Fibroblast of villous mesenchyme (primary cell): ENCODE data around the gene AQP9. TPM values are rescaled to one million over a fixed set of nuclear protein-coding genes. Genes with fewer than 3 reads are reported as not detected.
"Not testable (repeated sequence)": the region's sequence is repeated elsewhere in the genome, so short reads cannot be mapped to it uniquely, and the experiment has no call there.

Experiments used
- DNase-seq: peaks from one replicate; pipeline ENCODE4 v3.0.0-alpha.2; 2010; ENCODE audit warnings: low read depth
- H3K4me3 ChIP-seq: 2 replicates; pipeline ENCODE4 v1.5.1; 2011; ENCODE audit warnings: low read depth, mild to moderate bottlenecking, low read length
- CTCF ChIP-seq: IDR thresholded peaks from 2 replicates; pipeline ENCODE4 v1.5.1; 2012; ENCODE audit warnings: low read depth, mild to moderate bottlenecking, low read length; ENCODE audit not compliant: insufficient read depth
- total RNA-seq: library from RNA; depleted of rRNA; stranded (reverse); fragments of >200 nt; gene quantifications from 2 replicates; pipeline ENCODE4 v1.2.3, GENCODE V29; 2012

The AQP9 gene
- total RNA-seq, 1 donor, result not detected

GRCh38 chr15:58185439-58185838, 47.3 kb downstream of the AQP9 start:
- DNase-seq, result no peak

DNA sequence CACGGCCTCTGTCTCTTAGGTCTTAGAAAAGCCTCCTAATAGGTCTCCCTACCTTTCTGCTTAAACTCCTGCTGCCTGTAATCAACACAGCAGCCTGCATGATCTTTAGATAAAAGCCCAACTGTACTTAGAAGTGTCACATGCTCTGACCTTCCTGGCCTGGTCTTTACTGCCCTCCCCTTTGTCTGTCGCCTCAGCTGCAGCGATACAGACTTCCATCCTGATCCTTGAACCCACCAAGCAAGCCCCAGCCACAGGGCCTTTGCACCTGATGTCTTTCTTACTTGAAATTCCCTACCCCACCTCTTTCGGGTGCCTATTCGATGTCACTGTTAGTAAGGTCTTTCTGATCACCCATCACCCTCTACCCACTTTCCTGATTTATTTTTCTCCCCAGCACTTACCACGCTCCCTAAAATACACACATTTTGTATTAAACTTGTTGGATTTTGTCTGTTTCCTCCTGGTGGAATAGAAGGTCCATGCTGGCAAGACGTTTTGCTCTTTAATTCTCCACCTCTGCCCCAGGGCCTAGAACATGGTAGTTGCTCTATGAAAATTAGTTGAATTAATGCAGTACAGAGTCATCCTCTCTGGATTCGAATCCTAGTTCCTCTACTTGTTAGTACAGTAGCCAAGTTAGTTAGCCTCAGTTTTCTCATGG, 51.1 kb downstream of the AQP9 start:
- TF ChIP-seq CTCF, result no peak
- no peak for DNase-seq
- no peak overlapping the region for H3K4me3 ChIP-seq

More at GRCh38 chr15:58185439-58185838, 47.3 kb downstream of the AQP9 start:
- TF ChIP-seq CTCF, result peak; percentile 18
- no peak overlapping the region for H3K4me3 ChIP-seq

DNA sequence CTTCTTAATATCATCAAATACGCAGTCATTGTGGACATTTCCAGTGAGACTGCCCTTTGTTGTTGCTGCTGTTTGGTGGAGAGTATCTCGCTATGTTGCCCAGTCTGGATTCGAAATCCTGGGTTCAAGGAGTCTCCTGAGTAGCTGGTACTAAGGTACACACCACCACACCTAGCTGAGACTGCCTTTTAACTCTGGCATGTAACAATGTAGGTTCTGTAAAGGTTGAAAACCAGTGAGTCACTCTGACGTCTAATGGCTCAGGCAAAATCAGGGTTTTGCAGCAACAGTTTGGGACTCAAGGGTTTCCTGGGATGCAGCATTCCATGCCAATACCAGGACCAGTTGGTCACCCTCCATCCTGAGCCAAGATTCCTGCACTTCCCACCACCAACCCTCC, 52.2 kb downstream of the AQP9 start:
- no peak for DNase-seq
- TF ChIP-seq CTCF, result no peak
- no peak overlapping the region for H3K4me3 ChIP-seq

- DNase-seq, H3K4me3 ChIP-seq: not testable (repeated sequence)
These were observed 55.5 kb downstream of the AQP9 start for GRCh38 chr15:58193636-58194035.

- no peak for TF ChIP-seq CTCF
- H3K4me3 ChIP-seq, result no peak overlapping the region
- DNase-seq, result no peak
These were observed 62.6 kb downstream of the AQP9 start for GRCh38 chr15:58200739-58201138.

GRCh38 chr15:58201516-58201915, 63.3 kb downstream of the AQP9 start:
- H3K4me3 ChIP-seq, result no peak overlapping the region
- DNase-seq, result peak; percentile 50
- TF ChIP-seq CTCF, result no peak

DNA sequence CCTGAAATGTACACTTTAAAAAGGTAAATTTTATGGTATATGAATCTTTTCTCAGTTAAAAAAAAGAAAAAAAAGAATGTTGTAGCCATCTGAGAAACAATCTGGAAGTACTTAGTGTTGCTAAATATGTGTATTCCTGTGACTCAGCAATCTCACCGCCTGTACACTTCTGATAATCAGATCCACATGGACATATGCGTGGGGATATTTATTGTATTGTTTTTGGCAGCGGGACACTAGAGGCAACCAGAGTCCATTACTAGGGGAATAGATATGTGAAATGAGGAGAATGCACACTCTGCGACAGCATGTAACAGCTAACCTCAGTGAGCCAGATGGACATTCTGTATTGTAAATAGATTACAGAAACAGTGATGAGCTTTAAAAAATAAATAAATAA, 65.4 kb downstream of the AQP9 start:
- no peak for TF ChIP-seq CTCF
- DNase-seq, result peak; percentile 95
- H3K4me3 ChIP-seq, result no peak overlapping the region
